ENCODE data around the gene FBXO8.

DNA sequence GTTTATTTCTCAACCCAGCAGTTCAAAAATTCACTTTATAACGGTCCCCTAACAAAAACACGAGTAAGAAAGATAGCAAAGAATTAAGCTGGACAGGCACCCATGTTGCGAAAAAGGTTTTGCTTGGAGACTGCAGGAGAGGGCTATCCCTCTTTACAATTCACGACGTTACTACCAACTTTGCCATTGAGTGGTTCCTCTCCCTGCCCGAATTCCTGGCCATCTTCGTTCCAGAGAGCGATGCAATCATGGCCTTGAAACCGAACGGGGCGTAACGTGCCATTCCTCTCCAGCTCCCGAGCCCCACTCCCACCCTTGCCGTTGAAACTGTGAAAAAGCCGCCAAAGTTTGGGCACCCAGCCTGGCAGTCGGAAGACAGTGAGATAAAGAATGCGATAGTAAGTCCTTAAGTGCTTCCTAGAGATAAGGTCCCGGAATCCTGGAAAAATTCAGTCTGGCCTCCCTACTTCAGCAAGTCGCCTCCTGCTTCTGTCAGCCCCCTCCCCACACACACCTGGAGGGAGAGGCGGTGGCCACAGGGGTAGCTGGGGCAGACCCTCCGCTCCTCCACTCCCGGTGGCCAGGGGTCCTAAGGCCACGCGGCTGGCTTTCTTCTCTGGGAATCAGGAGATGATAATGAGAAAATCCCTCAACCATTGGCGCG lies 65.2 kb downstream of the FBXO8 start:
- TF ChIP-seq, protein P1, sequence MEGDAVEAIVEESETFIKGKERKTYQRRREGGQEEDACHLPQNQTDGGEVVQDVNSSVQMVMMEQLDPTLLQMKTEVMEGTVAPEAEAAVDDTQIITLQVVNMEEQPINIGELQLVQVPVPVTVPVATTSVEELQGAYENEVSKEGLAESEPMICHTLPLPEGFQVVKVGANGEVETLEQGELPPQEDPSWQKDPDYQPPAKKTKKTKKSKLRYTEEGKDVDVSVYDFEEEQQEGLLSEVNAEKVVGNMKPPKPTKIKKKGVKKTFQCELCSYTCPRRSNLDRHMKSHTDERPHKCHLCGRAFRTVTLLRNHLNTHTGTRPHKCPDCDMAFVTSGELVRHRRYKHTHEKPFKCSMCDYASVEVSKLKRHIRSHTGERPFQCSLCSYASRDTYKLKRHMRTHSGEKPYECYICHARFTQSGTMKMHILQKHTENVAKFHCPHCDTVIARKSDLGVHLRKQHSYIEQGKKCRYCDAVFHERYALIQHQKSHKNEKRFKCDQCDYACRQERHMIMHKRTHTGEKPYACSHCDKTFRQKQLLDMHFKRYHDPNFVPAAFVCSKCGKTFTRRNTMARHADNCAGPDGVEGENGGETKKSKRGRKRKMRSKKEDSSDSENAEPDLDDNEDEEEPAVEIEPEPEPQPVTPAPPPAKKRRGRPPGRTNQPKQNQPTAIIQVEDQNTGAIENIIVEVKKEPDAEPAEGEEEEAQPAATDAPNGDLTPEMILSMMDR (conservative IDR thresholded peaks at IDR 0.05; ENCODE audit: low read depth, low read length), result no peak
- no peak for TF ChIP-seq POLR2A (IDR thresholded peaks at IDR 0.05; ENCODE audit: low read depth, low read length)
- TF ChIP-seq RFX5 (IDR thresholded peaks at IDR 0.05; ENCODE audit: low read depth, low read length), result no peak
- no peak for TF ChIP-seq MAFK (IDR thresholded peaks at IDR 0.05; ENCODE audit: low read depth, low read length)
- TF ChIP-seq MXI1 (IDR thresholded peaks at IDR 0.05; ENCODE audit: borderline replicate concordance, low read depth, low read length), result no peak
- no peak for TF ChIP-seq NFE2L2 (IDR thresholded peaks at IDR 0.05; ENCODE audit: low read depth, low read length)
- no peak for TF ChIP-seq RCOR1 (IDR thresholded peaks at IDR 0.05; ENCODE audit: insufficient replicate concordance, low read length)
- no peak for TF ChIP-seq RAD21 (IDR thresholded peaks at IDR 0.05; ENCODE audit: low read length)
- no peak for TF ChIP-seq BHLHE40 (IDR thresholded peaks at IDR 0.05; ENCODE audit: low read depth, low read length)
- TF ChIP-seq FOS (IDR thresholded peaks at IDR 0.05; ENCODE audit: low read depth, low read length), result no peak
- no peak for TF ChIP-seq SMC3 (IDR thresholded peaks at IDR 0.05; ENCODE audit: low read depth, low read length)
